Stimulated activated CD8-positive, alpha-beta memory T cell treated with anti-CD3 and anti-CD28 coated beads, Interleukin-4, amount 100 ng/mL, for 4 hours (primary cell): ENCODE measurements around the gene MRPL54.
"Not testable (repeated sequence)": the region's sequence is repeated elsewhere in the genome, so short reads cannot be mapped to it uniquely, and the experiment has no call there.

Experiments used
- DNase-seq, 2 donors: peaks; one replicate each; pipeline ENCODE4 v3.0.0-alpha.2; 2020; ENCODE audit warnings: low read depth in 2 of 2, low spot score in 1 of 2

The MRPL54 gene

DNA sequence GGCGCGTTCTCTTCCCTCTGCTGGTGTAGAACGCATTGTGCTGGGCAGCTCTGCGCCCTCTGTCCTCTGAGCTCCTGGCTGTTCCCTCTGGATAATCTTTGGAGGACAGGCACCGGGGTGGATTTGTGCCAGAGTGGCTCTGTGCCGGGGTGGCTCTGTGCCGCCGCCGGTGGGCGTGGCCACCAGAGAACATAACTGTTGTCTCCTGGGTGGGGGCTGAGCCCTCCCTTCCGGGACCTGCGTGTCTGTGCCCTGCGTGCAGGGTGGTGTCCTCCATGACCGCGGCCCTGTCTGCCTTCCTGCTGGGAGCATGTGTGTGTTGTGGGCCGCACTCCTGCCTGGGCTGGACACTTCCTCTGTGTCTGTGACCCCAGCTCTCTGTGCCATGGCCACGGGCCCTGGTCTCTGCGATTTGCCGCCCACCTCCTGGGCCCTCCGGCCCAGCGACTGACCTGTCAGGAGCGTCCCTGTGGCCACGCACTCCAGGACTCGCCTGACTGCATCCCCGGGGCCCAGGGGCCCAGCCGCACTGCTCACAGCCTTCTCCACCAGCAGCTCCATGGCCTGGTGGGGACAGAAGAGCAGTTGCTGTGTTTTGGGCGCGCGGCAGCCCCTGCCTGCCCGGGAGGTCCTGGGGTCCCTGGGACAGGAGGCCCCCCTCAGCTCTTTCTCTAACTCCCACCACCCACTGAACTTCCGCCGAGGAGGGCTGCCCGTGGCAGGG, 46.1 kb downstream of the MRPL54 start:
- no peak for DNase-seq

DNA sequence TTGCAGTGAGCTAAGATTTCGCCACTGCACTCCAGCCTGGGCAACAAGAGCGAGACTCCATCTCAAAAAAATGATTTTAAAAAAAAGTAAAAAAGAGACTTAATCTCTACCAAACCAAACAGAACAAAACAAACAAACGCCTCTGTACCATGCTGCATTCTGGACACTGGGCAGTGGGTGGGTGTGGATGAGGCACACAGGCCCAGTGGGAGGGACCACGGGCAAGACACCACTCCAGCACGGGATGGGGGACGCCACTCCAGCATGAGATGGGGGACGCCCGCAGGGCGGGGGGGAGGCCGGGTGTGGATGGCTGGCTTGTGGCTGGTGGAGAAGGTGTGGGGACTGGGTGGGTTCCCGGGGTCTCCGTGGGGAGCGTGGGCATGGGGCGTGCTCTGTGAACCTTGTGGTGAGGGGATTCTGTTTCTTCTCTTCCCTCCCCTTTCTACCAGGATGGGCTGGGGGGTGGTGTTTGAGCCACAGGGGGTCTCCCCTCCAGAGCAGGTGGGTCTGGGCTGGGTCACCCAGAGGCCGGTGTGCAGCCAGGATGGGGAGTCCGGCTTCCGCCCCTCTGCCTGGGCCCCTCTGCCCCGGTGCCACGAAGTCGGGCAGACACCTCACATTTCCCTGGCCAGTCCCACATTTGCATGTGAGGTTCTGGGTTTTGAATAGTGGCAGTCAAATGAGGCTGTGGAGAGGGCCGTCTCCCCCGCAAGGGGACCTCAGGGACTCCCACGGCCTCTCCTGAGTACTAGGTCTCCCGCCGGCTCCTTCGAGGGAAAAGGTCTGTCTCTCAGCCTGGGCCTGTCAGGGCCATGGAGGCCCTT, 47.6 kb downstream of the MRPL54 start:
- DNase-seq, result no peak

DNA sequence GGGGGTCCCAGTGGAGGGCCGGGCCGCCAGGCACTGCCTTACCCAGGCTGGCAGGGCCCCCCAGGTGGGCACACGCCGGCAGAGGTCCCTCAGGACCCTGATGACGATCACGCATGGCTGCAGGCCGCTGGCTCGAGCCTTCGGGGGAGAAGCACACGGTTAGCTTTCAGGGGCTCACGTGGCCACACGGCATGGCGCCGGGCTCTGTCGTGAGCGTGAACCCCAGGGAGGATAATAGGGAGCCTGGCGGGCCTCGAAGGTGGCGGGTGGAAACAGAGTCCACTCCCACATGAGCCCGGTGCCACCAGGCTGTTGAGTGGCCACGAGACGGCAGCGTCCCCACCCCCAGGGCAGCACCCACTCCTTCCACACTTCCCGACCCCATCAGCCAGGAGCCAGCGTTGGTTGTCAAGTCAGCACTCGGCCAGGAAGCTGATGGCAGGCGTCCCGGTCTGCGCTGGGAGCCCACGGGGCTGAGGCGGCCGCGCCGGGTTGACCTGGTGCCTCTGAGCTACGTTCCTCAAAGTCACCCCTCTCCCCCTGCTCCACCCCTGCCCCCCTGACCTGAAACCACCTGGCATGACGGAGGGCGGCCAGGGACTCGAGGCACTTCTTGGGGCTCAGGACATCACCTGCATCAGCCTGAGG, 48.4 kb downstream of the MRPL54 start:
- DNase-seq, result no peak

DNA sequence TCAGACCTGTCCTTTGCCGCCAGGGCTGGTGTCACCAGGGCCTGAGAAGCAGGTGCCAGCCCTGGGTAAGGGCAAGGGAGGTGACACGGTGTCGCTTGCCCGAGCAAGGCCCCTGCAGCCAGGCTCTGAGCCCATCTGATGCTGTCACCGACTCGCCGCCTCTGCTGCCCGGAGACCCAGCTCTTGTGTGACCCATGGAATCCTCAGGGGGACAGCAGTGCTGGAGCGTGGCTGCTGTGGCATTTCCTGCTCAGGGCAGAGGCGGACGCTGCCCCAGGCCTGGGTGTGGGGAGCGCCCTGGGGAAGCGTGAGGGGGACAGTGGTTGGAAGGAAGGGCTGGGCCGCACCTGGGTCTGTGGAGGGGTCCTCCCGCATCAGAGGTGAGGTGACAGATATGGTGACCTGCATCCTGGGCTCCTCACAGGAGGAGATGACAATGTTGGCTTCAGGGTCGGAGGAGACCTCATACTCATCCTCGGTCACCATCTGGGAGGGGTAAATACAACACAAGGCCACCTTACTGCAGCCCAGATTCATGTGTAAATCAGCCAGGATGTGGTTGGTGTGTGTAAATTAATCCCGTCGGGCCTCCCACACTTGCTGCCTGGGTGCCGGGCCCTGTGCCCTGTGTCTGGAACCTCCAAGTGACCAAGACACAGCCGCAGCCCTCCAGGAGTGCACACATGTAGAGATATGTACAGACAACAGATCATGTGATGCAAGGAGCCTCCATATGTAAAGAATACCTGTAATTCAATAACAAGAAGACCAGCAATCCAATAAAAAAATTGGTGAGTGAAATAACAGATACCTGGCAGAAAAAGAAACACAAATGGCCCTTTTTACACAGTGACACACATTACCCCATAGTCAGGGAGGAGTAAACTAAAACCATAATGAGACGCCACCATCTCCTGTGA, 51.3 kb downstream of the MRPL54 start:
- no peak for DNase-seq

DNA sequence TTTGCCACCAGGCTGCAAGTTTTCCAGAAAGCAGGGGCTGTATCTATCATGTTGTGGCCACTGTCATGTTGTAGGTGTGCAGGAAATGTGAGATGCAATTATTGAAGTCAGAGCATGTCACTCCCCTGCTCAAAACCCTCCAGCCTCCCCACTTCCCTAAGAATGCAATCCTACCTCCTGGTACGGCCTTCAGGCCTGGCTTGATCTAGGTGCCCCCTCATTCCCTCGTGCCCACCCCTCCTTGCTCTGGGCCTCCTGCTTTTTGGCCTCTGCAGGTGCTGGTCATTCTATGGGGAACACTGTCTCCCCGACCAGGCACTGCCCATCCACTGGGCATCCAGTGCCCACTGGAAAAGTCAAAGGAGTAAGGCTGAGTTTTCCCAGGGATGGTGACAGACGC, 52.2 kb downstream of the MRPL54 start:
- DNase-seq, result no peak

DNA sequence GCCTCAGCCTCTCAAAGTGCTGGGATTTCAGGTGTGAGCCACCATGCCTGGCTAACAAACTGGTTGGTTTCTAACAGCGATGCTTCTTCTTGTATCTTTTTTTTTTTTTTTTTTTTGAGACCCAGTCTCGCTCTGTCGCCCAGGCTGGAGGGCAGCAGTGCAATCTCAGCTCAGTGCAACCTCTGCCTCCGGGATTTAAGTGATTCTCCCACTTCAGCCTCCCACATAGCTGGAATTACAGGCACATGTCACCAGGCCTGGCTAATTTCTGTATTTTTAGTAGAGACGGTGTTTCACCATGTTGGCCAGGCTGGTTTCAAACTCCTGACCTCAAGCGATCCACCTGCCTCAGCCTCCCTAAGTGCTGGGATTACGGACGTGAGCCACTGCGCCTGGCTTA, 53.7 kb downstream of the MRPL54 start:
- DNase-seq, result not testable (repeated sequence)

DNA sequence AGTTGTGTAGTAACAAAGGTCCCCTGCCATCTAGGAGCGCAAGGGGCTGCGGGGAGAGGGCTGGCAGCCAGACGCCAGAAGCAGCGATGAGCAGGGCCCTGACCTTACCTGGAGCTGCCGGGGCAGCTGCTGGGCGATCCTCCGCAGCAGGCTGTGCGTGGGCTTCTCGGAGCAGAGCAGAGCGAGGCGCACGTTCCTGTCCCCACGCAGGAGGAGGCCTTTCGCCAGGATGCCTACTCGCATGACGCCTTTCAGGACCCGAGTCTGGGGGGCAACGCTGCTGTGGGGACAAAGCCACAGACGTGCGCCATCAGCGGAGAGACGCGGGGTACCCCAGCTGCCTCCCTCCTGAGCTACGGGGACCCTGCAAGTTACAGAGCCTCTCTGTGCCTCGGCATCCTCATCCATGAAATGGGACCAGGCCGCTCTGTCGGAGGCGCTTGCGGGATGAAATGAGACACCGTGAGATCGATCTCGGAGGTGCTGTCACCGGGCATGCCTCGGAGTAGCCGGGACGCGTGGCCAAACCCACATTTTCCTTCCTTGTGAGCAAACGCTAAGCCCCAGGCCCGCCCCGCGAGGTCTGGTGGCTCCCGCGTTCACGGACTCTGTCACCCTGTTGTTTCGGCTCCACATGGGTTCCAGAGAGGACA, 54.2 kb downstream of the MRPL54 start:
- no peak for DNase-seq
